NCI-H2196 (cell line): ENCODE measurements around the gene IFI27L1.
A peak's percentile ranks its signal among the peaks of the same experiment; 100 is the strongest.

Experiments used
- DNase-seq: peaks from one replicate; lab custom pipeline; 2025; ENCODE audit not compliant: unreplicated experiment; lab: John Stamatoyannopoulos, UW

The IFI27L1 gene, protein sequence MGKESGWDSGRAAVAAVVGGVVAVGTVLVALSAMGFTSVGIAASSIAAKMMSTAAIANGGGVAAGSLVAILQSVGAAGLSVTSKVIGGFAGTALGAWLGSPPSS

DNA sequence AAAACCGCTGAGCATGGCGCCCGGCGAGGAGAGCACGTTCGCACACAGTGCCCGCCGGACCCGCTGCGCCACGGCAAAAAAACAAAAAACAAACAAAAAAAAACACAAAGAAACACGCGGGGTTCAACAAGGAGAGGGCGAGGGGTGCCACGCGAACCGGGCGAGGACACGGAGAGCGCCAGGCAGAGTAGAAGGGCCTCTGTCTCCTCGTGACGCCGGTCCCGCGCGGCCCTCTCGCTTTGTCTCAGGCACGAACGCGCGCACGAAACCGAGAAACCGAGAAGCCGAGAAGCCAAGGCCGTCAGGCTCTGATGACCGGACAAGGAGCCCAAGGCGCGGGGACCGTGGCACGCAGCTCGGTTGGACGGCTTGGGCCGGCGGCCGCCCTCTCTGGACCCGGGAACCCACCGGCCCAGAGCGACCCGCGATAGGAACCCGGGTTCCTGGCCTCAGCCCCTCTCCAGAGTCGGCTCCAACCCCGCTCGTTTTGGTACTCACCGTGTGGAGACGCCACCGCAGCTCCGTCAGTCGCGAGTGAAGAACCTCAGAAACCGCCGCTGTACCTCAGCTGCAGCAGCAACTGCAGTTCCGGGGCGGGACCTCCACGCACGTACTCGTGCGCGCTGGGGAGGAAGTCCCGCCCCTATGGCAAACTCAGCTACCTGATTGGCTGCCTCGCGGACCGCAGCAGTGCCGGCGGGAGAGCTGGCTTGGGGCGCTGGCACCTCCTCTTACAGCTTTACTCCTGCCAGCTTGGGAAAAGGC lies at the start of gene IFI27L1, which contains the start of gene DDX24:
Gene IFI27L1 (plus strand): TSS at position 690 of the 765 bp plus-strand sequence. CDS start 15,628 bp downstream, outside the sequence.
Gene DDX24 (minus strand): TSS at position 582 of the 765 bp plus-strand sequence. CDS start 1,460 bp downstream, outside the sequence.
- DNase-seq: peak; percentile 82

DNA sequence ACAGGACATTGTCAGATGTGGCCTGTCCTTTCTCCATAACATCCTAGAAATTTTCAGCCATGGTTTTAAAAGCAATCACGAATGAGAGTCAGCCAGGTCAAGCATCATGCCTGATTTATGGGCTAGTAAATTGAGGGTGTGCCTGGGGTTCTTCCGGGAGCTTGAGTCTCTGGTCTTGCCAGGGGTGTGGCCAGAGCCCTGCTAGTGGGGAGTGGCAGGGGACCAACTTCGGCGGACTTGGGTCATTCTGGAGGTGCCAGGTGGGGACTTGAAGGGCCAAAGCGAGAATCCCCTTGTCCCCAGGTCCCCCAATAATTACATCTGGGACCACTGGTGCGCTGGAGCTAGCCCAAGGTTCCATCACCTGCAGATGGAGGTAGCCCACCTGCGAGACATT lies 49.2 kb upstream of the IFI27L1 start:
- no peak for DNase-seq

DNA sequence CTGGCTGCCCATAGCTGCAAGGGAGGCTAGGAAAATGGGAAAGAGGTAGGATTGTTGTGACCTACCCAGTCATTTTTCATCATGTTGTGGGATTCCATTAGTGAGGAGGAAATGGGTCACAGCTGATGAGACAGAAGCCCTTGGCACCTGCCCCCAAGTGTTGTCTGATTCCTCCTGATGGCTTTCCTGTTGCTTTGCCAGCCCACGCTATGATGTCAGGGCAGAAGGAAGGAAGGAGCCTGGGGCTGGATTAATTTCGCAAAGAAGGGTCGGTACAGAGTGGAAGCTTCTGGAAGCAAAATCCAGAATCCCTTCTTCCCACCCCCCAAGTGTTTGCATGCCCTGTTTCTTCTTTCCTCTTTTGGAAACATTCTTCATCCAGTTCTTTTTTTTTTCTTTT lies 46.2 kb upstream of the IFI27L1 start:
- no peak for DNase-seq

DNA sequence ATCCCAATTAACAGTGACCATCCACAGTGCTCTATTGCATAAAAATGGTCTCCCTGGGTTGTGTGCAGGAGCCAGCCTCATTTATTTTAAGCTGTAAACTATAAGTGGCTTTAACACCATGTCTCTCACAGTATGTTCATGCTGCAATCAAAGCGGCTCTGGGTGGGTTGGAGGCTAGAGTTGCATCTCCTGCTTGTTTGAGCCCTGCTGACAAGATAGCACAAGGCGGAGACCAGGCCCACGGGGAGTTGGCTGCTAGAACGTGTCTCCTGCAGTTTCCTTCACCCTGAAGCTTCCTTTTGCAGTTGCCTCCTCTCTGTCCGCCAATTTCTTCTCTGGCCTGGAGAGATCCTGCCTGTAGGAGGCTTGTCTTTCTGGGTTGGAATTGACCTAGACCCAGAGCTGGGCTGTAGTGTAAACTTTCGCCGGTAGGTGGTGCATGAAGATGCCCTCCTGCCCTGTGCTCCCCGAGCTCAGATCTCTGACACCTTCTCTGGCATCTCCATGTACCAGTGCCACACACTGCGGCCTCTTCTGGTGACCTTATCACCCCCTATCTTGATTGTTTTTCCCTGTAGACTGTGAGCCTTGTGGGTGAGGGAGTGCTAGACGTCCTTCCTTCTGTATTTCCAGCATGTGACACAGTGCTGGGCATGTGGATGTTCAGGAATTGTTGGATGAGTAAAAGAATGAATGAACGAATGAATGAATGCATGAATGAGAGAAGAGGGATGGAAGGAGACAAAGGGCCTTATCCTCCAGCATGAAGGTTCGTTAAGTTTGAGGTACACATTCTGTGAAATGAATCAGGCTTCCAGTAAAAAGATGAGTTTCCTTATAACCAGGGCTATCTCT lies 44.6 kb upstream of the IFI27L1 start:
- no peak for DNase-seq

DNA sequence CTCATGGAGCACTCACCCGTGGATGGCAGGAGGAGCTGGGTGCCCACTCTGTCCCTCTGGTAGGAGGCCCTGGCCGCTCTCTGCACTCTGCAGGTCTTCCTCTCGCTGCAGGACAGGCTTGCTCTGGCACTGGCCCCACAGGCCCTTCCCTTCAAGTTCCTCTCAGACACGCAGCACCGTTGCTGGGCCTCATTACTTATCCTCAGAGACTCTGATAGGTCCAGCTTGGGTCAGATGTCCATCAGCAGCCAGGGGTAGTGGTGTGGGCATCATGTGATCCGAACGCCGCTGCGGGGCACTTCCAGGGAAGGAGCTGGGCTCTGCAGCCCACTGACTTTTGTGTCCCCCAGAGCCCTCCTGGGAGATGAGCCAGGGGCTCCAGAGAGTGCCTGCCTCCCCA lies 43.2 kb upstream of the IFI27L1 start:
- no peak for DNase-seq

DNA sequence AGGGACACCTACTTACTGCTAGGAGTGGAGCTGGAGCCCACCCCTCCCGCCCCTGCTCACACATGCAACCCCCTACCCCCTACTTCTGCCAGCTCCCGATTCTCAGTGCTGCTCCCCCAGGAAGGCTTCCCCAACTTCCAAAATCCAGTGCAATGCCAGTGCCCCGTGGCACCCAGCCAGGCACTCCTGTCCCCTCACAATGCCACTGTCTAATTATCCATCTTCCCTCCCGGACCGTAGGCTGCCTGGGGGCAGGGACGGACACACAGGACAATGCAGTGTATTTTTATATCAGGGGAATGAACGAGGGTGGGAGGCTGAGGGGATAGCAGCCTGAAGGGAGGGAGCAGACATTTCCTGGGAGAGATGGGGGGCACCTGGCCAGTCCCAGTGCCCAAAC lies 42.6 kb upstream of the IFI27L1 start:
- DNase-seq: no peak

DNA sequence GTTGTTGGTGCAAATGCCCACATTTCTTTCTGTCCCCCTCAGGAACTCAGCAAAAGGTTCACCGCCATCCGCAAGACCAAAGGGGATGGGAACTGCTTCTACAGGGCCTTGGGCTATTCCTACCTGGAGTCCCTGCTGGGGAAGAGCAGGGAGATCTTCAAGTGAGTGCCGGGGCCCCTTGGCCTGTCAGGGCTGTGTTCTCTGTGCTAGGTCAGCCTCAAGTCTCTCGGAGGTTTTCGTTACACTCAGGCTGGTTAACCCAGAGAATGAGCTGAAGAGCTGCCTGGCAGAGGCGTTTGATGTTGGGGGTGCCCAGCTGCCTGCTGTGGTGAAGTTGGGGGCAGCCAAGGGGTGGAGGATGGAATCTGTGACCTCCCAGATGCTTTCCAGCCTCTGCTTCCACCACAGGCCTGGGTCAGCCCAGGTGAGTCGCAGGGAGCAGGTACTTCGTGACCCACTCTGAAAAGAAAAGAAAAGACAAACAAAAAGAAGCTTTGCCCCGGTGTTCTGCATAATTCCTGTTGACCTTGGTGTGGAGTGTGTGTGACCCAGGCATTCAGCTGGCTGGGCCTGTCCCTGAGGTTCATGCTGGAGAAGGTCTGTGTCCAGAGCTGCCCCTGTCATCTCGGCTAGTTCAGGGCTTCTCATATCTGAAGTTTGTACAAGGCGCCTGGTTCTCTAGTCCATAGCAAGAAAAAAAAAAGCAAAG lies 42.0 kb upstream of the IFI27L1 start:
- DNase-seq: no peak

DNA sequence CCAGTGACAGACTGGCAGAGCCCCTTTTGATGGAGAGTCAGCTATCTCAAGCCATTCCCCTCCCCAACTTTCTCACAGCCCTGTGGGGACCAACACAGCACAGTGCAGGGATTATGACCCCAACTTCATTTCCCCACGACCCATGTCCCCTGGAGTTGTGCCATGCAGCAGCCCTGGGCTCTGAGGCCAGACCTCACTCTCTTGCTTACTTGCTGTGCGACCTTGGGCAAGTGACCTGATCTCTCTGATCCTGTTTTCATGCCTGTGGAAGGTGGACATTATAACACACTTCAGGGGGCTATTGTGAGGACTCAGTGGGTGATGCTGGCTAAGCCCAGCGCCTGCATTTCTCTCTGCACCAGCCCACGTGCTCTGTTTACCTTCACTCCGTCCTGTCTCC lies 40.9 kb upstream of the IFI27L1 start:
- no peak for DNase-seq

DNA sequence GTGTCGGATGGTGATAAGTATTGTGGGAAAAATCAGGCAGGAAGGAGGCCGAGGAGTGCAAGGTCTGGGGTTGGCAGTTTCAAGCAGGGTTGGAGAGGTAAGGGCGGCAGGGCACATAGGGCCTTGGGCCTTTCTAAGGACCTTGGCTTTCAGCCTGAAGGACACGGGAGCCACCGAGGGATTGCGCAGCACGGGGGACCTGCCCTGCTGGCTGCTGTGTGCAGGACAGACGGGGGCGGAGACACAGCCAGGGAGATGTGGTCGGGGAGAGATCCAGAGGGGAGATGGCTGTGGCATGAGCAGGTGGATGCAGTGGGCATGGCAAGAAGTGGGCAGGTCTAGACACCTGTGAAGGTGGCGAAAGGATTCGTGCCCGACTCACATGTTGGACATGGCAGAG lies 40.3 kb upstream of the IFI27L1 start:
- no peak for DNase-seq

DNA sequence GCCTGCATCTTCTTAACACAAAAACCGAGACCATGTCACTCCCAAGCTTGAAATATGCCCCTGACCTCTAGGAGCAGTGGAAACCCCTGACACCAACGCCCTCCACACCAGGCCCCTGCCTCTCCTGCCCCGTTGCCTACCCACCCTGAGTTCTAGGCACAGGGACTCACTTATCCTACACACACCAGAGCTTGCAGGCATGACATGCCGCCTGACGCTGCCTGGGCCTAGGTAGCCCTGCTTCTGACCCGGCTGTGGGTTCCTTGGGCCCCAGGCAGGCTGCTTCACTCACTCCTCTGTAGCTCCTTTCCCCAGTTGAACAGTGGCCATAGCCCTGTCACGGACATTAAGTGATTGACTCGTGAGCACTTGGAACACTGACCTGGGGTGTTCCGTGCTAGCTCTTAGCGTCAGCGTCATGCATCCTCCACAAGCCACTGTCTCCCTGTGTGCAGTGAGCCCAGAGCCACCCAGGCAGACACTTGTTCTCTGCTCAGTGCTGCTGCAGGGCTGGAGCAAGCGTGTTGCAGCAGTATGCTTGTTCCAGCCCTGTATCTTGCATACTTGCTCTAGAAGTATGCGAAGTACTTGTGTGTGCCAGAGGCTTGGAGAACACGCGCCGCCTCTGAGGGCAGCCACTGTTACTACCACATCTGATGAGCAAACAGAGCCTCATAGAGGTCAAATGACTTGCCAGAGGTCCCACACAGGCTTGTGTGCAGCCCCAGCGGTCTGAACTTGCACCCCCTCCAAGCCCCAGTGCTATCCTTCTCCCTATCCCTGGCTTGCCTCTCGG lies 39.4 kb upstream of the IFI27L1 start:
- DNase-seq: no peak

DNA sequence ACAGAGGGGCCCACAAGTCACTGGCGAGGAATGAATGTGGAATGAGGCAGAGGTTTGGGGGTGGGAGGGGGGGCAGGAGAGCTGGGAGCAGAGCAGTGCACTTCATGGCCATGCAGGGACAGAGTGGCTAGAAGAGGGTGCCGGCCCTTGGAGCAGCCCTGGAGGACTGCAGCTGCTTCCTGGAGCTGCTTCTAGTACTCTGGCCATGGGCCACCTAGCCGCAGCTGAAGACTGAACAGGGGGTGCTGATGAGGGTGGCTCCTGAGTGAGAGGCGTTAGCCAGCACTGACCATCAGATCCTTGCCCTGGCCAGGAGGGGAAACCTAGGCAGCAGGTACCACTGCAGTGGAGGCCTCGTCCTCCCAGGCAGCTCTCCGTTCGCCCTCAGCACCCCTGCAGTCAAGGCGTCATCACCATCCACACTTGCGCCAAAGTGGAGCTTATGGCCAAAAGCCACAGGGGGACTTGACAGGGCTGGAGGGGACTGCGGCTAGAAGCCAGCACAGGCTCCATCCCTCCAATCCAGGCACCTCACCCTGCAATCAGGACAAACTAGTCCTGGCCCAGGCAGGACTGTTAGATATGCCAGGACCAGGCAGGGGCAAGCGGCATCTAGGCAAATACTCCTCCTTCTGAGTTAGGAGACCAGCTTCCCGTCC lies 38.5 kb upstream of the IFI27L1 start:
- DNase-seq: no peak

DNA sequence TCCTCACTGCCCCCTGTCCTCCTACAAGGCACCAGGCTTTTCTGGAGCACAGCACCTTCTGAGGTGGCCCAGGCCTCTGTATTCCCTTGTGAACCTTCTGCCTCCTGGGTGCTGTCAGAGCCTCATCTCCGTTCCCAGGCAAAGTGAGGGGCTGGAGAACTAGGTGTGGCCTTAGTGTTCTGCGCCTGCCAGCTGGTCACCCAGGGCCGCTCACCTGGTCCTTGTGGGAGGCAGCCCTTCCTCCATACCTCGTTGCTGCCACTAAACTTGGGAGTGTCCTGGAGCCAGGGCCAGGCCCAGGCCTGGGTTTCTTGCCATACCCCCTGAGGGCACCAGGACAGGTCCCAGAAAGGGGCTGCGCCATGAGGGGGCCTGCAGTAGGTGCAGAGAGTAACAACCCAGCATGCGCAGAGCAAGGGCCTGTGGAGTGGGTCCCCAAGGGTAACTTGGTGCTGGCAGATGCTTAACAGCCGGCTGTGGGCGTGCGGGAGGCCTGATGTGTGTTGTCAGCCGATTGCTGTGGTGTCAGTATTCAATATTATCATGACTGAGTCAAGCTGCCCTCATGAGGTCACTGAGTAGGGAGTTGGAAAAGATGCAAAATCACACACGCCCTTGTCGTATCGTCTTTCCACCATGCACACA lies 37.9 kb upstream of the IFI27L1 start:
- no peak for DNase-seq

DNA sequence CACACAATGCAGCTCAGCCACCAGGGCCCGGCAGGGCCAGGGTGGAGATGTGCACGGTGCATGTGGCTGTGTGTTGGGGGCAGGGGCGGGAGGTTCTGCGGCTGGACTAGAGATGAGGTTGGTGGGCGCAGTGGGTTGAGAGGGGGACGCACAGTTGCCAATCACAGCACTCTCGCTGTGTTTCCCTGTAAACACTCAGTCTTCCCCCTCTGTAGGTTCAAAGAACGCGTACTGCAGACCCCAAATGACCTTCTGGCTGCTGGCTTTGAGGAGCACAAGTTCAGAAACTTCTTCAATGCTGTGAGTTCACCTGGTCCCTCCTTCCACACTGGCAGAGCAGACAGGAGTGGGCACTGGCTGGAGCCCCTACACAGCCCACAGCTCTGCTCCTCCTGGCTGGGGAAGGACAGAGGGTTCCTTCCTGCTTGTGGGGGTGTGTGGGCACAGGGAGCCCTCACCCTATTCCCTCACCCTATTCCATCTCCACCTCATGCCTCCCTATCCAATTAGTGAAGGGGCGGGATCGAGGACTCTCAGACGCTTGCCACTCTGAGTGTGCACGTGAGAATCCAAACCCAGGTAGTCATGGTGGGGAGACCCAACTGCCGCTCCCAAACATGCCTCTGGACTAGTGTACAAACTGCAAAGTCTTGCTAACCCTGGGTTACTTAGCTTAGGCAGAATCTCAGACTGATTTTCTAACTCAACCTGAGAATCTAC lies 37.2 kb upstream of the IFI27L1 start:
- no peak for DNase-seq

DNA sequence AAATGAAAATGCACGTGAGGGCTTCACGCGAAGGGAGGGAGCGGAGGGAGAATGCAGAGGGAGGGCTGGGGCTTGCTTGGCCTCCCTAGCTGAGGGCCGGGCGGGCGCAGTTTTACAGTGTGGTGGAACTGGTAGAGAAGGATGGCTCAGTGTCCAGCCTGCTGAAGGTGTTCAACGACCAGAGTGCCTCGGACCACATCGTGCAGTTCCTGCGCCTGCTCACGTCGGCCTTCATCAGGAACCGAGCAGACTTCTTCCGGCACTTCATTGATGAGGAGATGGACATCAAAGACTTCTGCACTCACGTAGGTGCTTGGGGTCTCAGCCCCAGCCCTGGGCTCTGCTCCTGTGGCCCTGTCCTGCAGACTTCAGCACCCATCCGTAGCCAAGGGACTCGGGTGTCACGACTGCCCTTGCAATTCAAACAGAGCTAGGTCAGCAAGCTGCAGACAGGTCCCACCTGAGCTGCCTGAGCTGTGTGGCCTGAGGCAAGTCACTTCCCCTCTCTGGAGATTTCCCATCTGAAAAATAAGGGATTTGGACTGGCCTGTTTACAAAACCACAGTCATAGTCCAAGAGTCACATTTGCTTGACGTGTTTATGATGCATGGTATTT lies 36.5 kb upstream of the IFI27L1 start:
- no peak for DNase-seq

DNA sequence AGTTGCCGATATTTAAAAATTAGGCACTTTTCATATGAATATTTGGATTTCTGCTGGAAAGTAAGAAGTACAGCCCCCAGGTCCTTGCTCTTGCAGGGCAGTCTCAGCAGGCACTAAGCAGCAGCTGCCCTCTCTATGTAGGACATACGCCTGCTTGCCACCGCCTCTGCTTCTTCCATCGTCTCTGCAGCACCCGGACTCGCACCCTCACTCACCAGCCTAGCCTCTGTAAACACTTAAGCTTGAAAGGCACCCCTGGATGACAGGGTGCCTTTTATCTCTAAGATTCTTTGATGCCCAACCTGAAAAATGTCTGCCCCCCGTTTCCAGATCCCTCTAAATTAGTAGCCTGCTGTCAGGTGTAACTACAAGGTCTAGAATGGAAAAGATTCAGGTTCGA lies 36.0 kb upstream of the IFI27L1 start:
- no peak for DNase-seq

DNA sequence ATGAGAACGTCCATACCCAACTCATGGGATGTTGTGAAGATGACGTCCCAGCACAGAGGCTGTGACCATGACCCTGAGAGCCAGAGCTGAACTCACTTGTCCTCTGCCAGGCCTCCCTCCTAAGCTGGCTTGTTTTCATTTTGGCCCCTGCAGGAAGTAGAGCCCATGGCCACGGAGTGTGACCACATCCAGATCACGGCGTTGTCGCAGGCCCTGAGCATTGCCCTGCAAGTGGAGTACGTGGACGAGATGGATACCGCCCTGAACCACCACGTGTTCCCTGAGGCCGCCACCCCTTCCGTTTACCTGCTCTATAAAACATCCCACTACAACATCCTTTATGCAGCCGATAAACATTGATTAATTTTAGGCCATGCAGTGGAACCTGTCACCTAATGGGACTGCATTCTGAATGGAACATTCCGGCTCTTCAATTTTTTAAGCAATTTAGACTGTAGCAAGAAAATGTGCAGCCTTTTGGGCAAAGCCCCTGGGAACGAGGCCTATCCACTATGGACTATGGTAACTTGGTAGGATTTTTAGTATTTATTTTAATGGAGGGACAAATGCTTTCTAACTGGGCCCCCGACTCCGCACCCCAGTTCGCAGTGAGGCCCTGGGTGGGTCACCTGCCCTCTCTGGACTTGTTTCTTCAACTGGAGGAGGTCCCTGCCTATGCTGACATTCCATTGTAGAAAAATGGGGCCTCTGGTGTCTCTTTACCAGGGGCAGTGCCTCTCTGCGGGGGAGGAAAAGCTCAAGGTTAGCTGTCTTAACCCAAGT lies 35.4 kb upstream of the IFI27L1 start:
- no peak for DNase-seq

DNA sequence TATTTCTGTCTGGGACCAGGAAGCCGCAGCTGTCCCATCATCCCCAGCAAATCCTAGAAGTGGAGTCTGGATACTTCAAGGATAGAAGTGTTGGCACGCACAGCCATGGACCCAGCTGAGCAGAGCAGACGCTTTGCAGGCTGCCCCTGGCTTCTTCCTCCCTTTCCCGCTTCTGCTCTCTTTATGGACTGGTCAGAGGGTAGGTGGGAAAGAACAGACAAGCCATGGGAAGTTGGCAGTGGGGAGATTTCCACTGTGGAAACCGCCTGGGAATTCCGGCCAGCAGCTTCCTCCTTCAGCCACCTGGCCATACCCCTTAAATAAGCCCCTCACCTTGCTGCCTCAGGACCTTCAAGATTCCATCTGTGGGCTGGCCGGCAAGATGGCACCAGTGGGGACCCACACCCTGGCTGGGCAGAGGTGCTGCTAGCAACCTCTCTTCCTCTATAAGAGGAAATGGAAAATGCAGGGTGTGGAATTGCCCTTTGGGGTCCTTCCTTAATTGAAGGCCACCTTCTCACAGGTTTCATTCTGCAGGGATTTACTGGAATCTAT lies 34.3 kb upstream of the IFI27L1 start:
- DNase-seq: no peak
